Measurements from ENCODE around the gene NFIX. TPM values are rescaled to one million over a fixed set of nuclear protein-coding genes. Genes with fewer than 3 reads are reported as not detected.

Gene NFIX
- polyA plus RNA-seq, 3 donors, result 0.25 to 3.7 (median 0.90) TPM

DNA sequence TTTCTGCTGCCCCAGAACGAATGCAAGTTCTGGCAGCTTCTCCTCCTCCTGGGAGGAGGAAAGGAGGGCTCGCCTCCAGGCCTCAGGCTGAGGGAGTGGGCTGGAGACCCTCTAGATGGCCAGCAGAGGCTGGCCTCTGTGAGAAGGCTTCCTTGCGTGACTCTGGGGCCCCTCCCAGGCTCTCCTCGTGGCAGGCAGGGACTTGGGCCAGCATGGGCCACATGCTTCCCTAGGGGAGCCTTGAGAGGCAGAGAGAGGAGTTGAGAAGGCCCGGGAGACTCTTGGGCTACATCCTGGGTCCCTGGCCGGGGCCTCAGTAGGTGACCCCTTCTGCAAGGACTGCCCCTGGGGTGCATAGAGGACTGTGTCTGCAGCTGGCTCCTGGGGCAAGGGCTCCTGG lies 81.5 kb downstream of the NFIX start:
- Mint-ChIP-seq H3K36me3 (peaks cover 4 to 6% of the 10 kb centered on the region in 2 donors), H3K27ac (no peak overlapping the region), H3K9me3 (no peaks in the 10 kb centered on the region), H3K4me1 (peaks cover 13% of the 10 kb centered on the region), H3K4me3 (no peak overlapping the region), H3K27me3 (ENCODE audit: low read depth in 3 of 3) (peaks cover 0 to 4% (median 3%) of the 10 kb centered on the region in 3 donors)
- H3K36me3 ChIP-seq (replicated peaks in 1 of 2; ENCODE audit: control insufficient read depth in 1 of 2, insufficient read depth in 2 of 2, low read length in 2 of 2), result no peaks in the 10 kb centered on the region
- no peaks in the 10 kb centered on the region for H3K27me3 ChIP-seq (ENCODE audit: control insufficient read depth in 2 of 2, insufficient read depth in 2 of 2, low read length in 2 of 2)
- no peak for DNase-seq
- H3K4me3 ChIP-seq (replicated peaks in 1 of 3; ENCODE audit: low read depth in 2 of 3, low read length in 3 of 3), result no peak overlapping the region
- H3K79me2 ChIP-seq (ENCODE audit: insufficient read depth, low read length), result no peaks in the 10 kb centered on the region
- H3K4me1 ChIP-seq (ENCODE audit: control insufficient read depth in 1 of 2, insufficient read depth in 2 of 2, low read length in 2 of 2), result peaks cover 8 to 13% of the 10 kb centered on the region in 2 donors
- 53% methylated on average over 3 of the region's 6 CpGs for WGBS (ENCODE audit: insufficient coverage)
- TF ChIP-seq, protein P1, sequence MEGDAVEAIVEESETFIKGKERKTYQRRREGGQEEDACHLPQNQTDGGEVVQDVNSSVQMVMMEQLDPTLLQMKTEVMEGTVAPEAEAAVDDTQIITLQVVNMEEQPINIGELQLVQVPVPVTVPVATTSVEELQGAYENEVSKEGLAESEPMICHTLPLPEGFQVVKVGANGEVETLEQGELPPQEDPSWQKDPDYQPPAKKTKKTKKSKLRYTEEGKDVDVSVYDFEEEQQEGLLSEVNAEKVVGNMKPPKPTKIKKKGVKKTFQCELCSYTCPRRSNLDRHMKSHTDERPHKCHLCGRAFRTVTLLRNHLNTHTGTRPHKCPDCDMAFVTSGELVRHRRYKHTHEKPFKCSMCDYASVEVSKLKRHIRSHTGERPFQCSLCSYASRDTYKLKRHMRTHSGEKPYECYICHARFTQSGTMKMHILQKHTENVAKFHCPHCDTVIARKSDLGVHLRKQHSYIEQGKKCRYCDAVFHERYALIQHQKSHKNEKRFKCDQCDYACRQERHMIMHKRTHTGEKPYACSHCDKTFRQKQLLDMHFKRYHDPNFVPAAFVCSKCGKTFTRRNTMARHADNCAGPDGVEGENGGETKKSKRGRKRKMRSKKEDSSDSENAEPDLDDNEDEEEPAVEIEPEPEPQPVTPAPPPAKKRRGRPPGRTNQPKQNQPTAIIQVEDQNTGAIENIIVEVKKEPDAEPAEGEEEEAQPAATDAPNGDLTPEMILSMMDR (IDR thresholded peaks at IDR 0.05), result no peak
- no peak overlapping the region for H3K27ac ChIP-seq (ENCODE audit: low read depth in 1 of 2, low read length in 2 of 2)
- no peaks in the 10 kb centered on the region for H4K20me1 ChIP-seq (ENCODE audit: insufficient read depth, low read length)
- no peaks in the 10 kb centered on the region for H3K9me3 ChIP-seq (replicated peaks in 1 of 2; ENCODE audit: control insufficient read depth in 1 of 2, insufficient read depth in 1 of 2, low read length in 2 of 2)
- no peak overlapping the region for H3K4me2 ChIP-seq (replicated peaks; ENCODE audit: extremely low read depth, low read length, poor library complexity, severe bottlenecking)
- intact Hi-C loops (cut with micrococcal nuclease), result no loop called here
- no peak overlapping the region for H2AFZ ChIP-seq (ENCODE audit: insufficient read depth, low read depth, low read length, poor library complexity, severe bottlenecking)
- H3K9ac ChIP-seq (ENCODE audit: insufficient read depth, low read length, poor library complexity, severe bottlenecking), result no peak overlapping the region

DNA sequence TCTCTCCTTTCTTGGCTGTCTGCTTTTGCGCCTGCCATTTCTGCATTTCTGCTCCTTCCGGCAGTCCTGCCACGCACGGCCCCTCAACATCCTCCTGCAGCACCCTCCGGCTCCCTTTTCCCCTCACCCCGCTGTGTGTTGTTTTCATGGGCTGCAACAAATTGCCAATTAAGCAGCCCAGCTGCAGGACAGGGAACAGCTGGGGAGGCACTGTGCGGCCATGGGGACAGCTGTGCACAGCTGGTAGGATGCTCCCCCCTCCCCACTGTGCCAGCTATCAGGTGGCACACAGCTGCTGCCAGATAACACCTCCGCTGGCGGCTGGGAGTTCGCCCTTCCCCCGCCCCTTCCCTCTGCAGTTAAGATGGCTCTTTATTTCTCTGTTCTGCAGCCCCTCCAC lies 82.0 kb downstream of the NFIX start:
- Mint-ChIP-seq H3K36me3 (peaks cover 4 to 6% of the 10 kb centered on the region in 2 donors), H3K27ac (peak overlapping the region in 3 of 7 donors; percentile 47 to 71 (median 60)), H3K4me1 (peaks cover 13% of the 10 kb centered on the region), H3K4me3 (no peak overlapping the region), H3K9me3 (no peaks in the 10 kb centered on the region), H3K27me3 (ENCODE audit: low read depth in 3 of 3) (peaks cover 0 to 4% (median 3%) of the 10 kb centered on the region in 3 donors)
- WGBS (ENCODE audit: insufficient coverage), result 17% methylated on average over 11 of the region's 11 CpGs
- no peaks in the 10 kb centered on the region for H3K27me3 ChIP-seq (ENCODE audit: control insufficient read depth in 2 of 2, insufficient read depth in 2 of 2, low read length in 2 of 2)
- no peak overlapping the region for H3K27ac ChIP-seq (ENCODE audit: low read depth in 1 of 2, low read length in 2 of 2)
- H3K9me3 ChIP-seq (replicated peaks in 1 of 2; ENCODE audit: control insufficient read depth in 1 of 2, insufficient read depth in 1 of 2, low read length in 2 of 2), result no peaks in the 10 kb centered on the region
- no peaks in the 10 kb centered on the region for H3K36me3 ChIP-seq (replicated peaks in 1 of 2; ENCODE audit: control insufficient read depth in 1 of 2, insufficient read depth in 2 of 2, low read length in 2 of 2)
- TF ChIP-seq, protein P1 (IDR thresholded peaks at IDR 0.05), result no peak
- no peaks in the 10 kb centered on the region for H3K79me2 ChIP-seq (ENCODE audit: insufficient read depth, low read length)
- DNase-seq, result no peak
- no peak overlapping the region for H2AFZ ChIP-seq (ENCODE audit: insufficient read depth, low read depth, low read length, poor library complexity, severe bottlenecking)
- H3K4me1 ChIP-seq (ENCODE audit: control insufficient read depth in 1 of 2, insufficient read depth in 2 of 2, low read length in 2 of 2), result peaks cover 8 to 13% of the 10 kb centered on the region in 2 donors
- no peak overlapping the region for H3K4me2 ChIP-seq (replicated peaks; ENCODE audit: extremely low read depth, low read length, poor library complexity, severe bottlenecking)
- H3K4me3 ChIP-seq (replicated peaks in 1 of 3; ENCODE audit: low read depth in 2 of 3, low read length in 3 of 3), result no peak overlapping the region
- intact Hi-C loops (cut with micrococcal nuclease), result no loop called here
- H4K20me1 ChIP-seq (ENCODE audit: insufficient read depth, low read length), result no peaks in the 10 kb centered on the region
- no peak overlapping the region for H3K9ac ChIP-seq (ENCODE audit: insufficient read depth, low read length, poor library complexity, severe bottlenecking)
